Tongue (tissue), 2 donors: ENCODE data around the gene IFNB1. TPM values are rescaled to one million over a fixed set of nuclear protein-coding genes. Genes with fewer than 3 reads are reported as not detected.

Source experiments
- DNase-seq: peaks from one replicate; pipeline ENCODE4 v3.0.0-alpha.2; 2015
- total RNA-seq: library from RNA; depleted of rRNA; stranded (reverse); fragments of >200 nt; gene quantifications from one replicate; pipeline ENCODE4 v1.2.3, GENCODE V29; 2014

IFNB1 gene
- total RNA-seq: not detected

DNA sequence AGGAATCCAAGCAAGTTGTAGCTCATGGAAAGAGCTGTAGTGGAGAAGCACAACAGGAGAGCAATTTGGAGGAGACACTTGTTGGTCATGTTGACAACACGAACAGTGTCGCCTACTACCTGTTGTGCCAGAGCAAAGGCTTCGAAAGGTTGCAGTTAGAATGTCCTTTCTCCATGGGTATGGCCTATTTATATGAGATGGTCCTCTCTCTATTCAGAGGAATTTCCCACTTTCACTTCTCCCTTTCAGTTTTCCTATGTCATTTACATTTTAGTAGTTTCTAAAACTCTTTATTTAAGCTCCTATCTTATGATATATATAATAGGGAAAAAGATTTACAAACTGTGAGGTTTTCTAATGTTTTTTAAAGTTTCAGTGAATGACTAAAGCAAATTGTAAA is at the start of gene IFNB1:
TSS of gene IFNB1 (minus strand) at position 162 of the 400 bp plus-strand sequence. CDS start at position 89, 73 bp downstream.
- no peak for DNase-seq

DNA sequence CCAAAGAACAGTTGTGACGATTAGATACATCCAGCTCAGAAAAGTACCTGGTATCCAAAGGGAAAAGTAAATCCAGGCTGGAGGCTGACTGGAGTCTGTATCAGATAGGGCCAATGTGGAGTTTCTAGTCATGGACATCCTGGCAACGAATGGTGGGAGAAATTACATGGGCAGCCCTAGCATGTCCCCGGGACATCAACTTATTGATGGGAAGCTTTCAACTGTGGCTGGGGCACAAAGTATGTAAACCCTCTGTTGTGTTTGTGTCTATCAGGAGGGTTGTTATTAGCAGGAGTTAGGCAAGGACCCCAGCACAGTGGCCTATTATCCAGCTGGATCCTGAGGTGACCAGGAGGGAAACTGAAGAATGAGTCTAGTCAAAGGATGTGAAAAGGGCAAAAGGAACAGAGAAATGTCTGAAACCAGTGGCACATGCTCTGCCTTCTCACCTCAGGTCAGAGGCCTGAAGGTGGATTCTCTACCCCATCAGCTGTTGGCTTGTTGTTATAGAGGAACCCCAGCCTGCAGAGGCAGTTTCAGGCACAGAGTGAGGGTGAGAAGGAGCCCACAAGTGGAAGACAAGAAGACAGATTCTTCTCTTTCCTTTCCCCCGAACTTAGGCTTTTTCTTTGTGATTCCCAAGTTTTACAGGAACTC is 44.0 kb upstream of the IFNB1 start:
- no peak for DNase-seq

DNA sequence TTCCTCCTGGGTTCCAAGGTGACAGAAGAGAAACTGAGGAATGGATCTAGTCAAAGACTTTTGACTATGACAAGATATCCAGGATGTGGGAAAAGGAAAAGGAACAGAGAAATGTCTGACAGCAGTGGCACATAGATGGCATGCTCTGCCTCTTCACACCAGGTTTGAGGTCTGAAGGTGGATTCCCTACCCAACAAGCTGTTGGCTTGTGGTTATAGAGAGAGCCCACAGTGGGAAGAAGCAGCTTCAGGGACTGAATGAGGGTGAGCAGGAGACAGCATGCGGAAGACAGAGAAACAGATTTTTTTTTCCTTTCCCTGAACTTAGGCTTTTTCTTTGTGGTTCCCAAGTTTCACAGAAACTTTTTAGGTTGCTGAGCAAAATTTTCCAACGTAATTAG is 43.3 kb upstream of the IFNB1 start:
- DNase-seq: no peak

DNA sequence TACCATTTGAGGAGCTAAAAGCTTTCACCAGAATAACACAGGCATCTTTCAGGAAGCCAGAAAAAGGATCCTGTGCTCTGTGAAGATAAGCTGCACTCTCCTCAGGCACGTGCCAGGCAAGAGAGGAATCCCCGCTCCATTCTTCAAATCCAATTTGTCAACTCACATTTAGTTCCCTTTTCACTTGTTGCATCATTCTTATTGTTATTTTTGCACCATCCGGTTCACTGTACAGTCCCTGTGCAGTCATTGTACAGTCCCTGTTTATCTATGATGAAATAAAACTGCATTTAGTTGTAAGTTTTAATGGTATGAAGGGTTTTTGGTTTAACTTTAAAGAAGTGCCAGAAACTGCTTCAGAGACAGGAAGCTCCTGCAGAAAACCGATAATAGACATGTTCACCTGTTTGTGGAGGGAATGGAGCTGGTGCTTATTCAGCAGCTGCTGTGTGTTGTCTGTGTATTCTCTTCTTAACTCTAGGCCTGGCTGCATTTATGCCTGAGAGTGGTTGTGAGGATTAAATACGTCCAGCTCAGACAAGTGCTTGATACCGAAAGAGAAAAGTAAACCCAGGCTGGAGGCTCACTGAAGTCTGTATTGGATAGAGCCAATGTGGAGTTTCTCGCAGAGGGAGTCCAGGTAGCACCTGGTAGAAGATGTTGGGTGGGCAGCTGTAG is 41.5 kb upstream of the IFNB1 start:
- DNase-seq: peak; percentile 16

DNA sequence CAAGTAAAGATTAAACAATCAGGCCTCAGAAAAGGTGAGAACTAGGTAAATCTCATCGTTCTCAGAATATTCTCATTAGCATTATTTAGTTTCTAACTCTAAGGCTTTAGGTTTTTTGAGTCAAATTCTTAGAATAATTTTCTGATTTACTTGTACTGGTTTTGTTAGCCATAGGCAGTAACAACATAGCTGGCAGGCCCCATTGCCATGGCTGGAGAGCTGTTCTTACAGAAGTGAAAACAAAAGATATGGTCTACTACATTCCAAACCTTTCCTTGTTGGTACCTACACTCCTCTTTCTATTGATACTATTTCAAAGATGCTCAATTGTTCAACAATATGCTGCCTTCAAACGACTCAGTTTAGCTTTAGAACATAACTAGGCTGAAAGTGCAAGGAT is 36.6 kb upstream of the IFNB1 start:
- no peak for DNase-seq

DNA sequence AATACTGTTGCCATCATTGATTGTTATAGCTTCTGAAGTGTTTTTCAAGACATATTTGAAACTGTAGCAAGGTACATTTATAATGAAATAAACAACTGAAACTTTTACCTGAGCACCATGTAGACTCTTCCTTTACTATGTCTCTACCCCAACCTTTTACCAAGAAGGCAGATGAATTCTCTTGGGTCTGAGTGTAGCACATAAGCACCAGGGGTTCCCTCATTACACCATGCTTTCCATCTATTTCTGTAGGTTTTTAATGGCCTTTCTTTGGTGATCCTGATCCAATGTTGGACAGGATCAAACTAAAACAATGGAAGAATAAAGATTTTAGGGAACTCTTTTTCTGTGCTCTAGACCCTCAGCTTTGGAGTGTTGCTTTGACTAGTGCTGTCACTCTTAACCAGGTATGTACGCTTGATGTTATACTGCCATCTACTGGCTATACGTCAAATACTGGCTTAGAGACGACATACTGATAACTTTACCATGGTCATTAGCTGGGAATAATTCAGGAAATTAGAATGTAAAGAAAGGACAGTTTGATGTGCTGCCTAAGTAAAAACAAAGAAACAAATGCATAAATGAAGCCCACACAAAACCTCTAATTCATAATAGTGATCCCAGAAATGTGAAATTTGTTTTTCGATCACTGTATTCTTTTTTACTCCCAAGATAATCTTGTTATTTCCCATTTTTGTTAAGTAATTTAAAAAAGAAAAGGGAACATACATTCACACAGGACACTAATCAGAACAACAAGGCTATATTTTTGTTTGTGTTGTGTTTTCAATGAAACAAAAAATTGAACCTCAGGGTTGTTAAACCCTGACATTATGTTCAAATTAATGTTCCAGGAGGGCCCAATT is 33.2 kb upstream of the IFNB1 start:
- DNase-seq: peak; percentile 89

DNA sequence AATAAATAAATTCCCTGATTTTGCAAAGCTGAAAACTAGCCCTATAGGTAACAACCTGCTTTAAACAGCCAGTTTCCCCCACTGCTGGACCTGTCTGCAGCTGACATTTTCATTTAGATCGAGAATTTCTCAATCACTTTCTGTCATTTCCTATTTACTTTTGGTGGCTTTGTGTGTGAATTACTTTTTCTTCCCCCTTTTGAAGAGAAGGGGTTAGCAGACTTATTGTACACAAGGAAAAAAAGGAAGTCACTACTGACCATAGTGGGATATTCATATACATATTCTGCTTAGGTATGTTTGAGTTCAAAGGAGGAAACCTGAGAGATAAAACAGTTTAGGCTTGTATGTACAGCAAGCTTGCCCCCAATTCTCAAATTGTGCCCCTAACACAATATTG is 27.0 kb upstream of the IFNB1 start:
- no peak for DNase-seq

DNA sequence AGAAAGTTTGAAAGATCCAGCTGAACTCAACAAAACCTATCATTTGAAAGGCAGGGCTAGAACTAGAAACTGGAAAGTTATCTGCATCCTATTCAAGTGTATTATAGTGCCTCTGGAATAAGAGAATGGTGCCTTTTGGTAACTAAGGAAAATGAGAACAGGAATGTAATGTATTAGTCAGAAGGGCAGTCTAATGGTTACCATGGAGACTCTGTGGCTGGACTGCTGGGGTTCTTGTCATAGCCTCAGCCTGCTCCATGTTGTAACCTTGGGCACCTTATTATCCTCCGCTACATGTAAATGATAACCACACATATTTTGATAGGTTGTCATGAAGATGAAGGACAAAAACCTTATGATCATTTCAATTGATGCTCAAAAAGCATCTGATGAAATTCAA is 24.6 kb upstream of the IFNB1 start:
- no peak for DNase-seq

DNA sequence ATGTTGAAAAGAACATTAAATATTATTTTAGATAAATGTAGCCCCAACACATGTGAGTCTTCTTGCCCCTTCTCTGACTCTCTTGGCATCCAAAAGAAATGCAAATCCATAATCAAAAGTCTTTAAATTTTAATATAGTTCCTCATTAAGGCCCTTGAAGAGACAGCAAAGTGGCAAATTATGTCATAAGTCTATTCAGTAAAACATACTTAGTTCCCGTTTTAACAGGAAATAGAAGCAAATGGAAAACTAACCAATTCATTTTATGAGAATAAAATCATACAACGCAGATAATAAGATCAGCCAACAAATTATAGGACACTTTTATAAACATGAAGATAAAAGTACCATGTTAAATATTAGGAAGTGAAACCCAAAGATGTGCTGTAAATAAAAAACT is 20.1 kb upstream of the IFNB1 start:
- DNase-seq: no peak

DNA sequence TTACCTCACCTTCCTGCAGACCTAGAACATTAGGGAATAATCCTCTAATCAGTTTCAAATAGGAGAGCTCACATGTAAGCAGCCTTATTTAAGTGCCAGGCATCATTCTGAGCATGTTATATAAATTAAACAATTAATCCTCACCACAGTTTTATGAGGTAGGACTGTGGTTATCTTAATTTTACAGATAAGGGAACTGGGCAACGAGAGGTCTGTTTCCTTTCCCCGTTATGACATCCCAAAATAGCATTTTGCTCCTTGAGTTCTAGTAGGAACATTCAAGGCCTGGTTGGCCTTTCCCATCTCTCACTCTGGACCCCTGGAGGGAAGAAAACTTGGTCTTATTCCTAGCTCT is 19.1 kb upstream of the IFNB1 start:
- no peak for DNase-seq

DNA sequence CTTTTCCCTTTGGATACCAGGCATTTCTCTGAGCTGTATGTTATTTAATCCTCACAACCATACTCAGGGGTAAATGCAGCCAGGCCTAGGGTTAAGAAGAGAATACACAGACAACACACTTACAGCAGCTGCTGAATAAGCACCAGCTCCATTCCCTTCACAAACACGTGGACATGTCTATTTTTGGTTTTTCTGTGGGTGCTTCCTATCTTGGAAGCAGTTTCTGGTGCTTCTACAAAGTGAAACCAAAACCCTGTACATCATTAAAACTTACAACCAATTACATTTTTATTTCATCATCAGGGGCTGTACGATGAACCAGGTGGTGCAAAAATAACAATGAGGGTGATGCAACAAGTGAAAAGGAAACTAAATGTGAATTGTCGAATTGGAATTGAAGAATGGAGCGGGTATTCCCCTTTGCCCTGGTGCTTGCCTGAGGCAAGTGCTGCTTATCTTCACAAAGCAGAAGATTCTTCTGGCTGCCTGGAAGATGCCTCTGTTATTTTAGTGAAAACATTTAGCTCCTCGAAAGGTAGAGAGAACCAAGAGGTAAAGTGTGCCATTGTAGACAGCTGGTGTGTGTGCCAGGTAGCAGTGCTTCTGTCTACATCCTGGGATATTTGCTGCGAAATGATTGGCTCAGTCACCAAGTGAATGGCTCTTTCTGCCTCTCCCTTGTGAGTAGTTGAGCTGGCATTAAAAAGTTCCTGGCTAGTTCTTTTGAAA is 18.6 kb upstream of the IFNB1 start:
- peak; percentile 59 for DNase-seq

DNA sequence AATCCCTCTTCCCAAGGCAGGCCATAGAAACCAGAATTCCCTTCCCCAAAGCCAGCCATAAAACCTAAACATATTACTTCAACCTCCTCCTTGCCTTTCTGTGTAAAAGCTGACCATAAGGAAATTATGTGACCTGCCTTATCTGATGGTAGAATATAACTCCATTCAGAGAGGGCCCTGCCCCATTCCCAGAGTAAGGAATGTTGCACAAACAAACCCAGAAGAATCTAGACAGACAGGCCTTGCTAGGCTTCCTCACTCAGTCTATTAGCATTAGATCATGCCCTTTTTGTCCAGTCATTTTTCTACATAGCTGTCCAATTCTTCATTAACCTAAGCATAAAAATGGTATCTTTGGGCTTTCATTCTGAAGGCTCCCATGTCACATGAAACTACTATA is 17.8 kb upstream of the IFNB1 start:
- no peak for DNase-seq

DNA sequence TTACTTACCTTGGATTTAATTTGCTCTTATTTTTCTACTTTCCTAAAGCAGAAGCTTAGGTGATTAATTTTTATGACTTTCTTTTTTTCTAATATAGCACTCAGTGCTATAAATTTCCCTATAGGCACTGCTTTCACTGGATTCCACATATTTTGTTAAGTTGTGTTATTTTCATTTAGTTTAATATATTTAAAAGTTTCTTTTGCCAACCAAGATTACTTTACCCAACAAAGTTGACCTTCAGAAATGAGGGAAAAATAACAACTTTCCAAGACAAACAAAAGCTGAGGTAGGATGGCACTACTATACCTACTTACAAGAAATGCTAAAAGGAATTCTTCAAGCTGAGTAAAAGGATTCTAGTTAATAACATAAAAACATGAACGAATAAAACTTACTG is 8.8 kb upstream of the IFNB1 start:
- DNase-seq: no peak

DNA sequence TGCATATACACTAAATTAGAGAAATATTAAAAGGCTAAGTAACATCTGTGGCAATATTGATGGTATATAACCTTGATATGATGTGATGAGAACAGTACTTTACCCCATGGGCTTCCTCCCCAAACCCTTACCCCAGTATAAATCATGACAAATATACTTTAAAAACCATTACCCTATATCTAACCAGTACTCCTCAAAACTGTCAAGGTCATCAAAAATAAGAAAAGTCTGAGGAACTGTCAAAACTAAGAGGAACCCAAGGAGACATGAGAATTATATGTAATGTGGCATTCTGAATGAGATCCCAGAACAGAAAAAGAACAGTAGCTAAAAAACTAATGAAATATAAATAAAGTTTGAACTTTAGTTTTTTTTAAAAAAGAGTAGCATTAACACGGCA is 7.3 kb upstream of the IFNB1 start:
- no peak for DNase-seq

DNA sequence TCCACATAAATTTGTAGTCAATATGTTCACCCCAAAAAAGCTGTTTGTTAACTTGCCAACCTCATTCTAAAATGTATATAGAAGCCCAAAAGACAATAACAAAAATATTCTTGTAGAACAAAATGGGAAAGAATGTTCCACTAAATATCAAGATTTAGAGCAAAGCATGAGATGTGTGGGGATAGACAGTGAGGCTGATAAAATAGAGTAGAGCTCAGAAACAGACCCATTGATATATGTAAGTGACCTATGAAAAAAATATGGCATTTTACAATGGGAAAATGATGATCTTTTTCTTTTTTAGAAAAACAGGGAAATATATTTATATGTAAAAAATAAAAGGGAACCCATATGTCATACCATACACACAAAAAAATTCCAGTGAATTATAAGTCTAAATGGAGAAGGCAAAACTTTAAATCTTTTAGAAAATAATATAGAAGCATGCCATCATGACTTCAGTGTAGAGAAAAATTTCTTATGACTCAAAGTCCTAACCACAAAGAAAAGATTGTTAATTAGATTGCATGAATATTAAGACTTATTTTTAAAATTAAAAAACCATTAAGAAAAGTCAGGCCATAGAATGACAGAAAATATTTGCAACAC is 6.6 kb upstream of the IFNB1 start:
- no peak for DNase-seq

DNA sequence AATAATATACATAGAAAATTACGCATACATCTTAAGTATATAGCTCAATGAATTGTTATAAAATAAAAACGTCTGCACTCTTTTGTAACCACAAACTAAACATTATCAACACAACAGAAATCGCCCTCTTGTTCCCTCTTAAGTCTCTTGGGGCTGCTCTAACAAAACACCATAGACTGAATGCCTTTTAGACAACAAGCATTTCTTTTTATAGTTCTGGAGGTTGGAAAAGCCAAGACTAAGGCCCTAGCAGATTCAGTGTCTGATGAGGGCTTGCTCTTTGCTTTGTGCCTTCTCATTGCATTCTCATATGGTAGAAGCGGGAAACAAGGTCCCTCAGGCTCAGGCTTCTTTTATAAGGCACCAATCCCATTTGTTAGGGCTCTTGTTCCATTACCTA is 4.9 kb upstream of the IFNB1 start:
- DNase-seq: no peak

DNA sequence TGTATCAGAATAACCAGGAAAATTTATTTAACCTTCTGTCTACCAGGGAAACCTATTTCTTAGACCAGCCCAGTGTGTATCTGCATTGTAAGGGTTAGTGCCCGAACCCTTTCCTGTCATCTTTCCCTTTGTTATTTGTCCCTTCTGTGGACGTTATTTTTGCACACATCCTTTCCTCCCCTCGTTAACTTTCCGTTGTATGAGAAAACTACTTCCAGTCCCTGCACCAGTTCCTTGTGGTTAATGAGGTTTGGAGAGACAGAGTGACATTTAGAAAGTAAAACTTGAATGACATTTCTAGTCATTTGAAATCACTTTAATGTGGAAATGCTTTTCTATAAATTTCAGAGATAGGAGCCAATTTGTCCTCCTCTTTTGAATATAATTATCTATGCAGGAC is 4.3 kb upstream of the IFNB1 start:
- no peak for DNase-seq

DNA sequence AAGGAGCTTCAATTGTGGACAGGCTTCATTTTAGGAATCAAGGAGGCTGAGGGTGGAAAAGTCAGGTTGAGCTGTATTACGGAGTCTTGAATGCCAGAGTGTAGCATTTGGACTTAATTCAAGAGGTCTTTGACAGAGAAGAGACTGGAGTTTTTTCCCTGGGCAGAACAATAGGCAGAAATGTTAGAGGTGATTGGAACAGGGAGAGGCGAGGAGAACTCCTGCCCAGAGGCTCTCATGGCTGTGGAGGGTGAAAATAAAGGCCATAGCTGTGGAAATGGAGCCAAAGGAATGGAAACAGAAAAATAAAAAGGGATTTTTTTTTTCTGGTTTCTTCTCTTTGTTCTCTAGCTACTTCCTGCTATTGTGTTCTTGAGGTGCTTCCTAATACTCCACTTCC is 3.7 kb upstream of the IFNB1 start:
- DNase-seq: no peak

DNA sequence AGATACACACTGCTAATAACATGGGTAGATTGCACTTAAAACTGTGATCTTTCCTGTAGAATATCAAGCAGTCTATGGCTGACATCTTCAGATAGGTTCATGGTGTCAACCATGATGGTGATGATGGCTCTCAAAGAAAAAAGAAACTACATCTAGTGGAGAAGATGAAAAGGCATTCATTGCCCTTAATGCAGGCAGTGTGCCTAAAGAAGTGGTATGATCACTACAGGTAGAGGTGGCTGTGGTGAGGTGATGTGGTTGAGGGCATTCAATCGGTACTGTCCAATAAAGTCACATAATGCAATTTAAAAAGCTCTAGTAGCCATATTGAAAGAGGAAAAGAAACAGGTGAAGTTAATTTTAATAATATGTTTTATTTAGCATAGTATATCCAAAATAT is 3.1 kb upstream of the IFNB1 start:
- DNase-seq: no peak

DNA sequence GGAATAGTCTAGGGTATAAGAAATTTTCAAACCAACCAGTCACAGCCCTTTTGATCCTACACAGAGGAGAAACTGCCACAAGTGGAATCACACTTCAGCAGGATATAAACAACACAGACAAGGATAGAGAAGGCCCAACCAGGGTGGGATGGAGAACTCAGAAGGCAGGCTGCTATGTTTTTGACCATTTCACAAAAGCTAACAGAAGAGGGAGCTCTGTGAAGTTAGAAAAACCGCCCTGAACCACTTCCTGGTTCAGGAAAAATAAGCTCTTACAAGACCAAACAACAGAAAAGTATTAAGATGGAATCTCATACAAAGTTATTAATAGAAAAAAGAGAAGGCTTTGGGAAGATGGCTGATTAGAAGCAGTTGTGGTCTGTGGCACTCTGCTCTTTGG is 960 bp upstream of the IFNB1 start:
- no peak for DNase-seq

DNA sequence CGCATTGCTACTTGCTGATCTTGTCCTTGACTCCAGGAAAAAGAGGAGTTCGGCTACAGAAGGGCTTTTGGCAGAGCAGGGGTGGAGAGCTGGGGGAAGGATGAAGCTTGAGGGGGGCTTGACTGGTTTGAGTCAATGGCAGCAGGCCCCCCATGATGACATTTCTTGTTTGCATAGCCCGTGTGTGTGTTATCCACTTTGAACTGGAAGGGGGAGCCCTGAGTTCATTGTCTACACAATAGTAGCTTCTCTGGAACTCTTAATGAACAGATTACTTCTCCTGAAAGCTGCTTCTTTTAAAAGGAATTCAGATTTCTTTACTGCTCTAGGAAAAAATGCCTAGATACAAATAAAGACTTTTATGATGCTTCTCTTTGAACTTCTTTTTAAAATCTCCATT is 2.3 kb downstream of the IFNB1 start:
- DNase-seq: no peak

DNA sequence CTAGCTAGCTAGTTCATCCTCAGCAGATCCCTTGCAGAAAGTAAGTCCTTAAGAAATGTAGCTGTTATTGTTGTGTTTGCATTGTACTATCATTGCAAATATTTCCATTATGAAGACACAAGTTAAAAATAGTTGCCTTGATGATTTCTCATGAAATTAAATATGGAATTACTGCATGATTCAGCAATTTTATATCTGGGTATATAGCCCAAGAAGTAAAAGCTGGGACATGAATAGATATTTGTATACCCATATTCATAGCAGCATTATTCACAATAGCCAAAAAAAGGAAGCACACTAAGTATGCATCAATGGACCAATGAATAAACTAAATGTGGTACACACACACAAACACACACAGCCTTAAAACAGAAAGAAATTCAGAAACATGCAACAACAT is 6.8 kb downstream of the IFNB1 start:
- no peak for DNase-seq
